Loucy (cell line): ENCODE measurements around the gene MRPS34.

Source experiments
- H2AFZ ChIP-seq: fragments of 200-600 bp; sonication (generic); 2 replicates; pipeline ENCODE4 v1.6.0; 2016; ENCODE audit warnings: antibody characterized with exemption, mild to moderate bottlenecking, low read length, moderate library complexity
- H3F3A ChIP-seq: fragments of 200-600 bp; 2 replicates; pipeline ENCODE4 v1.6.0; 2016; ENCODE audit warnings: antibody characterized with exemption, low read depth, mild to moderate bottlenecking
- H3K27me3 ChIP-seq: fragments of 200-600 bp; sonication (generic); 2 replicates; pipeline ENCODE4 v1.6.1; 2014; ENCODE audit warnings: low read length, mild to moderate bottlenecking; ENCODE audit not compliant: insufficient read depth, poor library complexity, severe bottlenecking
- H3K36me3 ChIP-seq: fragments of 200-600 bp; sonication (generic); 2 replicates; pipeline ENCODE4 v1.6.1; 2016; ENCODE audit warnings: low read length; ENCODE audit not compliant: insufficient read depth
- H3K4me1 ChIP-seq: fragments of 200-600 bp; sonication (generic); 2 replicates; pipeline ENCODE4 v1.5.1; 2014; ENCODE audit warnings: low read length, mild to moderate bottlenecking; ENCODE audit not compliant: insufficient read depth, poor library complexity, severe bottlenecking
- H3K4me2 ChIP-seq: fragments of 200-600 bp; sonication (generic); 2 replicates; pipeline ENCODE4 v1.6.0; 2014; ENCODE audit warnings: antibody characterized with exemption, low read length, low read depth, mild to moderate bottlenecking; ENCODE audit not compliant: poor library complexity, severe bottlenecking
- H3K4me3 ChIP-seq: fragments of 200-600 bp; sonication (generic); 2 replicates; pipeline ENCODE4 v1.5.1; 2014; ENCODE audit warnings: low read length, mild to moderate bottlenecking, mixed read lengths; ENCODE audit not compliant: poor library complexity, severe bottlenecking
- H3K79me2 ChIP-seq: fragments of 200-600 bp; sonication (generic); 2 replicates; pipeline ENCODE4 v1.6.1; 2014; ENCODE audit warnings: low read length; ENCODE audit not compliant: insufficient read depth
- H3K9ac ChIP-seq: fragments of 200-600 bp; sonication (generic); 2 replicates; pipeline ENCODE4 v1.6.0; 2014; ENCODE audit warnings: mild to moderate bottlenecking, low read depth, low read length, moderate library complexity; ENCODE audit not compliant: poor library complexity, severe bottlenecking
- H3K9me2 ChIP-seq: fragments of 200-600 bp; sonication (generic); replicated peaks from 2 replicates; pipeline ENCODE4 v1.6.1; 2016; ENCODE audit warnings: low read depth, low read length, mixed read lengths
- H3K9me3 ChIP-seq: fragments of 200-600 bp; sonication (generic); 2 replicates; pipeline ENCODE4 v1.6.1; 2014; ENCODE audit warnings: mild to moderate bottlenecking, antibody characterized with exemption, low read length, low read depth; ENCODE audit not compliant: insufficient read depth
- H4K20me1 ChIP-seq: fragments of 200-600 bp; sonication (generic); 2 replicates; pipeline ENCODE4 v1.6.0; 2014; ENCODE audit warnings: antibody characterized with exemption, low read length, mild to moderate bottlenecking; ENCODE audit not compliant: insufficient read depth, poor library complexity, severe bottlenecking
- CTCF ChIP-seq: fragments of 200-600 bp; sonication (generic); conservative IDR thresholded peaks from 2 replicates; pipeline ENCODE4 v1.5.1; 2014; ENCODE audit warnings: mild to moderate bottlenecking, antibody characterized with exemption, low read length
- EZH2phosphoT487 ChIP-seq: fragments of 200-600 bp; IDR thresholded peaks from 2 replicates; pipeline ENCODE4 v1.6.1; 2018; ENCODE audit warnings: antibody characterized with exemption, mild to moderate bottlenecking, moderate library complexity, borderline replicate concordance

The MRPS34 gene

GRCh38 chr16:1768061-1768766, 4.7 kb downstream of the MRPS34 start:
- Histone ChIP-seq H3K27me3 (no peaks in the 10 kb centered on the region), H3F3A (no peaks in the 10 kb centered on the region), H3K4me2 (no peak overlapping the region), H3K9me3 (no peaks in the 10 kb centered on the region), H3K4me1 (no peaks in the 10 kb centered on the region), H4K20me1 (peaks cover 2% of the 10 kb centered on the region), H3K9ac (no peak overlapping the region), H3K9me2 (no peaks in the 10 kb centered on the region), H2AFZ (no peak overlapping the region), H3K4me3 (no peak overlapping the region), H3K36me3 (no peaks in the 10 kb centered on the region), H3K79me2 (peaks cover 12% of the 10 kb centered on the region; the same call in 1 of the 2 replicates)
- TF ChIP-seq CTCF (no peak), EZH2phosphoT487 (no peak)

- no peaks in the 10 kb centered on the region for H3K4me1 ChIP-seq
- H3K4me2 ChIP-seq: no peak overlapping the region
- H3K36me3 ChIP-seq: no peaks in the 10 kb centered on the region
- peaks cover 7% of the 10 kb centered on the region; the same call in 1 of the 2 replicates for H3K79me2 ChIP-seq
- no peak overlapping the region for H2AFZ ChIP-seq
- H3K9me2 ChIP-seq: no peaks in the 10 kb centered on the region
- no peak overlapping the region for H3K9ac ChIP-seq
- H3K27me3 ChIP-seq: no peaks in the 10 kb centered on the region
- H3K4me3 ChIP-seq: no peak overlapping the region
- H4K20me1 ChIP-seq: peaks cover 2% of the 10 kb centered on the region
- no peaks in the 10 kb centered on the region for H3F3A ChIP-seq
- TF ChIP-seq CTCF (no peak), EZH2phosphoT487 (no peak)
- H3K9me3 ChIP-seq: no peaks in the 10 kb centered on the region
These were observed 5.6 kb downstream of the MRPS34 start for GRCh38 chr16:1767116-1767994.

GRCh38 chr16:1766701-1767100, 6.2 kb downstream of the MRPS34 start:
- Histone ChIP-seq H3K36me3 (no peaks in the 10 kb centered on the region), H3K9me3 (no peaks in the 10 kb centered on the region), H4K20me1 (no peaks in the 10 kb centered on the region)

More at GRCh38 chr16:1766701-1767100, 6.2 kb downstream of the MRPS34 start:
- H3K27me3 ChIP-seq: no peaks in the 10 kb centered on the region
- no peak overlapping the region for H3K9ac ChIP-seq
- H2AFZ ChIP-seq: no peak overlapping the region
- H3K4me3 ChIP-seq: no peak overlapping the region
- no peaks in the 10 kb centered on the region for H3F3A ChIP-seq
- H3K4me2 ChIP-seq: no peak overlapping the region
- TF ChIP-seq CTCF (no peak), EZH2phosphoT487 (no peak)
- peaks cover under 1% of the 10 kb centered on the region; the same call in 1 of the 2 replicates for H3K79me2 ChIP-seq
- no peaks in the 10 kb centered on the region for H3K9me2 ChIP-seq
- no peaks in the 10 kb centered on the region for H3K4me1 ChIP-seq
